COLO829 (cell line): Measurements from ENCODE around the gene GNB1L.
"Not testable (repeated sequence)": the region's sequence is repeated elsewhere in the genome, so short reads cannot be mapped to it uniquely, and the experiment has no call there.

Experiments
- DNase-seq: peaks from one replicate; pipeline ENCODE4 v3.0.0; 2012; ENCODE audit warnings: low spot score

The GNB1L gene

DNA sequence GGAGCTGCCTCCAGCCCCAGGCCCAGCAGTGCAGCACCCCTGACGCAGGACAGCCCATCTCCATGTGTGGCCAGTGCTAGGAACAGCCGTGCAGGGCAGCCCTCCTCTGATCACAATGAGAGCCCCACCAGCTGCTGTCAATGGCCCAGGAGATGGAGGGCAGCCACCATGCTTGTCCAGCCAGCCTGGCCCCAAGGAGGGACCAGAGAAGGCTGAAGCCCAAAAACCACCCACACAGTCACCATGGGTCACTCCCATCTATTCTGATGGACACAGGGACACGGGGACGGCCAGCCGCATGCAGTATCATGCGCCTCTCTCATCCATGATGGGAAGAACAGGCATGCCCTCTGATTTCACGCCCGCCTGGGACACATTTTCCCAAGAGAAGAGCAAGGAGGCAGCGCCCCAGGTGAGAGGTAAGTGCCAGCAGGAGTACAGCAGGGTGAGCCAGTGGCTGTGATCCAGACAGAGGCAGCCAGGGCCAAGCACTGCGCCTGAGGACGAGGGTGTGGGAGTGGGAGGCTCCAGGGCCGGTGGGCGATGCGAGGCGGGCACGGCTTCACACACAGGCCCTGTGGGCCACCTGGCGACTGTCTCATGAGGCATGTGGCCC lies 33.6 kb upstream of the GNB1L start:
- no peak for DNase-seq

DNA sequence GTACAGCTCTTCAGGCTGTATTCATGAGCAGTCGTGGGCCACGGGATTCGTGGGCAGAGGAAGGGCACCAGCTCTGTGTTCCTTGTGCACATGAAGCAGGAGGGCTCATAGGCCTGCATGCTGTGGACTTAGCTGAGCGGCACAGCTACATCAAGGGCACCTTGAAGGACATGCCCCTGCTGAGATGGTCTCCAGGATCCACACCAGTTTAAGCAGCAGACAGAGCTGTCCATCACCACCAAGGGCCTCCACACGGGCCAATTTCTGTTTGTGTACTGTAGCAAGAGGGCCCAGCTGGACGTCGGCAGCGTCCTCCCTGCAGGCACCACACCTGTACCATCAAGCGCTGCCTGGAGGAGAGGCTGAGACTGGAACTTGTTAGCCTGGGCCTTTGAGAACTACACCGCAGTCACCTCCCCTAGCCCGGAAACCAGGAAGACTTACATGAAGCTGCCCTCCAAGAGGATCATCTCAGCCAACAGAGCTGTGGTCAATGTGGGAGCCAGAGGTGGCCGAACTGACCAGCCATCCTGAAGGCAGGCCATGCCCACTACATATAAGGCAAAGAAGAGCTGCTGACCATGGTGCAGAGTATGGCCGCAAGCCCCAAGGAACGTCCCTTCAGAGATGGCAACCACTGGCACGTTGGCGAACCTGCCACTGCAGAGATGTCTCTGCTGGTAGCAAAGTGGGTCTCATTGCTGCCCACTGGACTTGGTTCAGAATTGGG lies 32.7 kb upstream of the GNB1L start:
- no peak for DNase-seq

DNA sequence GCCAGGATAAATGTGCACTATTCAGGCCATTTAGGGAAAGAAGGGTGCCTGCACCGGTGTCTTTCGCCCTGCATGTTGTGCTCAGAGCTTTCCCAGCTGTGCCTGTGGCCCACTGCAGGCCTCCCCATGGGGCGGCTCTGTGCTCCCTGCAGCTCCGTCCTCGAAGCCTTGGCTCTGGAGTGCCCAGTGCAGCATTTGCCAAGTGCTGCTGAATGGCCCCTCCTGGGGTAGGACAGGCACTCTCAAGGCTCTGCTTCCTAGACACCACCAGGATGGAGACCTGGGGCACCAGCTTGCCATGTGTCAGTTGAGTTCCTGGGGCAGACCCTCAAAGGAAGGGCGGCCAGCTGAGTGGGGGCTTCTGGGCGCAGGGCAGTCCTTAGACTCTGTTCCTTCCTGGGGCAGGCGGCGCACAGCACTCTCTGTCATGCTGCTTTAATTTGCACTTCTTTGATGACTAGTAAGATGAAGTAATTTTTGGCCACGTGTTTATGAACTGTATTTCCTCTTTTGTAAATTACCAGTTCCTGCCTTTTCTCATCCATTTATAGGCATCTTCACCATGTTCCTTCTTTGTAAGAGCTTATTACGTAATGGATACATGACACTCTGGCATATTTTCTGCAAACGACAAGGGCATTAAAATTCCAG lies 32.1 kb upstream of the GNB1L start:
- no peak for DNase-seq

DNA sequence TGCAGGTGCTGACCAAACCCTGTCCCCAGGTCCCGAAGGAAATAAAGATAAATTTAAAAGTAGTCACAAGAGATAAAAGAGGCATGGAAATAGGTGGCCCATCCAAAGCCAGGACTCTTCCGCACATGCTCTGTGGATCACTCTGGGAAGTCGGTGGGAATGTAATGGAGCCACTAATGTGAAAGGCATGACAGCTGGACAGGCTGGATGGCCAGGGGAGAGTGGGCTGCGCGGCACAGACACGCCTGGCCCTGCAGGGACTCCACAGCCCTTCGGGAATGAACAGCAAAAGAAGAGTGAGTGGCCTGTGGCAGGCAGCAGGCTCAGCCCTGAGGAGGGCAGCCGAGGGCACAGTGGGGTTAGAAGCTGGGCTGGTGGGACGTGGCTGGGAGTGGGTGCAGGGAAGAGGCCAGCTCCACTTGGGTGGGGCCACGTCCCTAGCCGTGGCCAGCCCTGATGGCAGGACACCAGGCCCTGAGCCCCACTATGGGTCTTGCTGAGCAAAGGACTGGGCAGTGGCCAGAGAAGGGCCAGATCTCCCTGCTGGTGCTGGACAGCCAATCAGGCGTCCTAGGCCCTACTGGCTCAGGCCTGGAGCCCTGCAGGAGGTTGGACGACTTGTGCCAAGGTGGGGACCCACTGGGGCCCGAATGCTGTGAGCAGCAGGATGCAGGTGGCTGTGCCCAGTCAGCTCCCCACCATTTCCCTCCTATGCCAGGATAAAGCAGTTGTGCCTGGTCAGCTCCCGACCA lies 31.3 kb upstream of the GNB1L start:
- DNase-seq: no peak

DNA sequence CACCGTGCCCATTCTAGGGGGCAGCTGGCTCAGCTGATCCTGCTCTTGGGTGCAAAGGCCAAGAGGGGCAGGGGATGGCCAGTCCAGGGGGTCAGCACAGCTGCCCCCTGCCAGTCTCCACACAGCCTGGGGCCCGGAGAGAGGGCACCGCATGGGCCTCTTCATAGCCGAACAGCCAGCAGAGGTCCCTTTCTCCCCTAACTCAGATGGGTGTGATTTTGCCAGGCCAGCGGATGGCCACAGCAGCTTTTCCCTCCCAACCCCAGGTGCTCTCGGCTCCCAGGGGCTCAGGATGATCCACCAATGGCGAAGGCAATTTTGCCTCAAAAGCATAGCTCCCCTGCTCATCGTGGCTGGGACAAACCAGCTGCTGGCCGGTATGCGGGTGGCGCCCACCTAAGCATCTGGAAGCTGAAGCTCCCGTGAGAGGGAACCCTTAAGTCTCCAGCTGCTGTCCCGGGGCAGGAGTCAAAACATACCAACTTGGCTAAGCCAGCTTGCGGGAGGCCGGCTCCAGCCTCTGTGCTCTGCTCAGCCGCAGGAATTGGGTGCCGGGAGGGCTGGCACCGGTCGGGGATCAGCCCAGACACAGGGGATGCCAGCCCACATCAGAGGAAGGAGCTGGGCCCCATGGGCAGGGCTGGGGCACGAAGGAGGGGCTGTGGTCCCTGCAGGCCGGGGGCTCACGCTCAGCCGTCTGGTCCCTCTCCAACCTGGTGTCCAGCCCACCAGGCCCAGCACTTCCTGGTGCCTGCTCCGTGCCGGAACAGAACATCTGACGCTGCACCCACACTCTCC lies 30.5 kb upstream of the GNB1L start:
- DNase-seq: no peak

DNA sequence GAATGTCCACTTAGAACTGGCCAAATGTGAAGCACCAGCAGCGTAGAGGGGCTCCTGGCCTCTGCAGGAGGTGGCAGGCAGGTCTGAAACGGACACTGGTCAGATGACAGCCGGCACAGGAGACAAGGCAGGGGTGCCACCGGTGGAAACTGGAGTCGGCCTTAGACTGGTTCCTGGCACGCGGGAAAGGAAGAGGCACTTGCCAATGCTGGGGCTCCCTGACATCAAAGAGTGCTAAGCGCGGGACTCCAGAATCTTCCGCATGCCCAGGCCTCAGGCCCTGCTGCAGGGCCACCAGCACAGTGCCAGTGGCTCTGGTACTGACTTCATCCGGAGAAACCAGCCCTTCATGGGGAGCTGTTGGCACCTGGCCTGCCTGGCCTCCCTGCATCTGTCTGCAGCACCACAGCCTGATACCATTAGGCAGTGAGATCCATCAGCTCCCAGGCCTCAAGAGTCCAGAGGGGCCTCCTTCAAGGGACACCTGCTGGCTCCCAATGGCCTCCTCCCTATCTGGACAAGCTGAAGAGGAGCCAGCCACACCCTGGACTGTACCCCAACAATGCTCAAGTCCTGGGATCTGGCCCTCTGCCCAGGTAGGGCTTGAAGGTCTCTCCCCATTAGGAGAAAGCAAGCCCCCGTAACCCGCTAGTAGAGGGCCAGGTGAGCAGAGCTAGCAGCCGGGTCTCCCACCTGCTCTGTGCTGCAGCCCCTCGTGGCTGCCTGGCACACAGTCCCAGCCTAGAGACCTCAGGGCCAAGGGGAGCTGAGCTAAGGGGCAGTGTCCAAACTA lies 29.7 kb upstream of the GNB1L start:
- no peak for DNase-seq

DNA sequence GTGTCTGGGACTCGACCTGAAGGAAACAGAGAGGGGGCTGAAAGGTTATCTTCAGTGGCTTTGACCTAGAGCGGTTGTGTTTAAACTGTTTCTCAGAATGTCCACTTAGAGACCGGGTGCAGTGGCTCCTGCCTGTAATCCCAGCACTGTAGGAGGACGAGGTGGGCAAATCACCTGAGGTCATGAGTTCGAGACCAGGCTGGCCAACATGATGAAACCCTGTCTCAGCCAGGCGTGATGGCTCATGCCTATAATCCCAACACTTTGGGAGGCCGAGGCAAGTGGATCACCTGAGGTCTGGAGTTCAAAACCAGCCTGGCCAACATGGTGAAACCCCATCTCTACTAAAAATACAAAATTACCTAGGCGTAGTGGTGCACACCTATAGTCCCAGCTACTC lies 28.8 kb upstream of the GNB1L start:
- not testable (repeated sequence) for DNase-seq

DNA sequence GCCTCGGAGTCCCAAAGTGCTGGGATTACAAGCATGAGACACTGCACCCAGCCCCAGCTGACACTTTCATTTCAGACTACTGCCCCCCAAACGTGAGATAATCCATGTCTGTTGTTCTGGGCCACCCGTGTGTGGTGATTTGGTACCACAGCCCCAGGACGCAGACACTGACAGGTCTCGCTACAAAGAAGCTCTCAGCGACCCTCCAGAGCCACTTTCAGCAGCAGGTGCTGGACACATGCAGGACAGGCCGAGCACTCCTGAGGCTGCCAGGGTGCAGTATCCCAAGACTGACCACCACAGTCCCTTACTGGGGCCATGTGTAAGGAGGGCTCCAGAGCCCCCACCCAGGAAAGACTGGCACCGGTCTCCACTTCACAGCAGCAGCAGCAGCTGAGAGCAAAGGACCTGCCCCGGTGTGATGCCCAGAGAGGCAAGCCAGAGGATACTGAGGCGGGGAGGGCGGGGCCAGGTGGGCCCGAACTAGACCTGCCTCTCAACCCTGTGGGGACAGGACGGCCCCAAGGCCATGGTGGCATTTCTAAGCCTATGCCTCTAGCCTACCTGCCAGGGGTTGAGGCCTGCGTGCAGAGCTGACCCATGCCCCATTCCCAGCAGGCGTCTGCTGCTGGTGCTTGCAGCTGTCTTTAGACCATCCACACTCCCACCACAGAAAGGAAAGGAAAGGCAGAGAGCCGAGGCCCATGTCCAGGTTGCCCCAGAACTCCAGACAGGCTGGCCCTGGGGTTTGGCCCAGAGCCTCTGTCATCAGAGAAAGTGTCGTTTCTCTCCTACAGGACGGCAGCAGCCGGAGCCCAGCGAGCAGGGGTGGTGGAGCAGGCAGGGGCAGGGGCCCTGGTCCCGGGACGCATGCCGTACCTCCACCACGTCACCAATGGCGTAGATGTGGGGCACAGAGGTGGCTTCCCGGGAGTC lies 28.0 kb upstream of the GNB1L start:
- no peak for DNase-seq

DNA sequence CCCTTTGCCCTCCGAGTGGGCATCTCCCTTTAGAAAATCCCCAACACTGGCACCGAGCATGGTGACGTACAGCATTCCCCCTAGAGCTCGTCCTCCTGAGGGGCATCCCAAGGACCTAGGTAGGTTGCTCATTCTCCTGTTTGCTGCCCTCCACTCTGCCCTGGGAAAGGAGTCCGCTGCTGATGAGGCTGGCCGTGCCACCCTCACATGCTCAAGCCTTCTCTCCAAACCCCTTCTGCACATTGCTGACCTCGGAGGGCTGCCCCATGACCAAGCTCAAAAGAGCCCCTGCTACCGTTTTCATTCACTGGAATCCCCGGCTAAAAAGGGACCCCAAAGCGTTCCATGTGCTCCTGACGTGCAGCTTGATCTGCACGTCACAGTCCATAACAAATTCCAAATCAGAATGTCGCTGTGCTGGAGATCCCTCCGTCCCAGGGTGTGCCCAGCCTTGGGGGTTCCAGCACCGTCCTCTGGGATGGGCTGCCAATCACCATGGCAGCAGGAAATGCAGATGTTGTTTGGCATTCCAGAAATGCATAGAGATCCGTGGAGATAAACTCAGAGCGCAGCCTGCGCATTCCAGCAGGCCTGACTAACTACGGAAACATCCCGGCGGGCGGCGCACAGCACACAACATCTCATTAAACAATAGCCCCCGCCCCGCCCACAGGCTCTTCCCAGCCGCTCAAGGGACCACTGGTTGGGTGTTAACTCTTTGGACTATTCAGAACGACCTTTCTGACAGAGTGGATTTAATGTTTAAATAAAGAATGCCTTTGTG lies 26.3 kb upstream of the GNB1L start:
- peak; percentile 99 for DNase-seq

DNA sequence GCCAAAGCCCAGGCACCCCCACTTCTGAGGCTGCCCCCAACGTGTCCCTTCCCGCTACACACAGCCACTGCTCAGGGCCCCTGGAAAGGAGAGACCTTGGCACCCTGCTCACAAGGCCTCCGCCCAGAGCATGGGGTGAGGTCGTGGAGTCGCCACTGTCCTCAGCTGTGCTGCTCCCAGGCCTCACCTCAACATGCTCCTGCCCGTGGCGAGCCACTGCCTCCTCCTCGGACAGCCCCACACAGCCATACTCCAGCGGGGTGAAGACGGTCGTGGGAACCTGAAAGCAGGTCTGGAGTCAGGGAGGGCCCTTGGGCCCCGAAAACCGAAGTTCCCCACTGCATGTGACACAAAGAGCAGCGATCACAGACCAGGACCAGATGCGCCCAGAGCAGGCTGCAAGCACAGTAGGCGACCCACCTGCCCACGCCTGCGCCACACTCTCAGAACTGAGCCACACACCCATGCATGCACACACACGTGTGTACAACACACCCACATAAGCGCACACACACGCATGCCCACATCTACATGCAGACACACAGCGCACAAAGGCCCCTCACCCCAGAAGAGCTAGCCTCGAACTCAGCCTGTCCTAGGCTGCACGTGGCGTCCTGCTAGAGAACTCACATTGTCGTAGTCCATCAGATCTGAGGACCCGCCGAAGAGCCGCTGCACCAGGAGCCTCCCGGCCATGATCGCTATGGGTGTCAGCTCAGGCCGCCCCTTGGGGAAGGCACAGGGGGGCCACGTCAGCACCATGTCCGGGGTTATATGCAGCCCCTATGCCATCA lies 25.5 kb upstream of the GNB1L start:
- DNase-seq: no peak

DNA sequence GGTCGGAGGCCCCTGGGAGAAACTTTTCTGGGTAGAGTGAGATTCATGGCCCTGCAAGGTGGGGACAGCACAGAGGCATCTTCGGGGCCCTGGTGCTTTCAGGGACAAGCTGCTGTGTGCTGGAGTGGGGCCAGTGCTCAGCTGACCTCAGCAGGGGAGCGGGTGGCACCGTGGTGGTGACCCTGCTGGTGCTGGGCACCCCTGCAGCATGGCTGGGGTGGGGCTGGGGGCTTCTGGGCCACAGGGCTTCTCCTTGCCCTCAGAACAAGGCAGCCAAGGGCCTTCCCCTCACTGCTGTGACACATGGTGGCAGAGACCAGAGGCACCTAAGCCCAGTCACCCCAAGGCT lies 24.9 kb upstream of the GNB1L start:
- DNase-seq: no peak

DNA sequence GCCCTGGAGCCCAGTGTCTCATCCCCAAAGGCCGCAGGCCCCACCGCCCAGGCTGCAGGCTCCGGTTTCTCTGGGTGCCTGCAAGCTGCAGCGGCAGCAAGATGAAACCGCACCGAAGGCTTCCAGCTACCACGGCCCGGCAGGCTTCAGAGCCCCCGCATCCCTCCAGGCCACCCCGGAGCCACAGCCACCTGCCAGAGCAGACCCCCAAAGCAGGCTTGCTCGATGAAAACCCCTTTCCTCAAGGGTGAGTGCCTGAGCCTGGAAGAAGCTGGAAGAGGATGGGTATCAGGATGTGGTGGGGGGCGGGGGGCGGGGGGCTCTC lies 24.5 kb upstream of the GNB1L start:
- DNase-seq: no peak

DNA sequence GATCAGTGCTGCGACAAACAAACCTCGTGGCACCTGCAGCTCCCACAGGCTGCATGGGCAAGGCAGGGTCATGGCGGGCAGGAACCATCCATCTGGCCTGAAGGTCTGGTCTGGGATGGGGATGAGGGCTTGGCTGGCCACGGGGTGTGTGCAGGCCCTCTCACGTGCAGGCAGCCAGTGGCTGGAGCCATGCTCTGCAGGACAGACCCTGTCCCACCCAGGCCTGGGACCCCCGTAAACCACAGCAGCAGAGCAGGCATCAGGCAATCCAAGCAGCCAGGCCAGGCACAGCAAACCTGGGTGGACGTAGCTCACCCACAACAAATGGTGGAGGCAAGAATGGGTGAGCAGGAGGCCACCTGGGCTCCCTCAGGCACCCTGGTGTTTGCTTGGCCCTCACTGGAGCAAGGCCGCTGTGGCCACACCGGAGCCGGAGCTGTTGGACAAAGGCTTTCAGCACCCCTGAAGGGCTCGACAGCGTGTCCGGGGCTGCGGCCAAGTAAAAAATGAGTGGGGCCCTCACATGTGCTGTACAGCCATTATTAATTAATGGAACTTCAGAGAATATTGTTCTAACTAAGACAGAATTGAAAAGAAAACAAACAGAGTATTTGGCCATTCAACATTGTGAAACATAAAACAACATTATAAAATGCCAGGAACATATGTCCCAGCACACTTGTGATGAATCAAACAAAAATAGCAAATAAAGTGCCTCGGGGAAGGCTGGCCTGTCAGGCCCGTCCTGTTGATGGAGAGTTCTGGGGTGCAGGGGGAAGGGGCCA lies 24.0 kb upstream of the GNB1L start:
- DNase-seq: no peak

DNA sequence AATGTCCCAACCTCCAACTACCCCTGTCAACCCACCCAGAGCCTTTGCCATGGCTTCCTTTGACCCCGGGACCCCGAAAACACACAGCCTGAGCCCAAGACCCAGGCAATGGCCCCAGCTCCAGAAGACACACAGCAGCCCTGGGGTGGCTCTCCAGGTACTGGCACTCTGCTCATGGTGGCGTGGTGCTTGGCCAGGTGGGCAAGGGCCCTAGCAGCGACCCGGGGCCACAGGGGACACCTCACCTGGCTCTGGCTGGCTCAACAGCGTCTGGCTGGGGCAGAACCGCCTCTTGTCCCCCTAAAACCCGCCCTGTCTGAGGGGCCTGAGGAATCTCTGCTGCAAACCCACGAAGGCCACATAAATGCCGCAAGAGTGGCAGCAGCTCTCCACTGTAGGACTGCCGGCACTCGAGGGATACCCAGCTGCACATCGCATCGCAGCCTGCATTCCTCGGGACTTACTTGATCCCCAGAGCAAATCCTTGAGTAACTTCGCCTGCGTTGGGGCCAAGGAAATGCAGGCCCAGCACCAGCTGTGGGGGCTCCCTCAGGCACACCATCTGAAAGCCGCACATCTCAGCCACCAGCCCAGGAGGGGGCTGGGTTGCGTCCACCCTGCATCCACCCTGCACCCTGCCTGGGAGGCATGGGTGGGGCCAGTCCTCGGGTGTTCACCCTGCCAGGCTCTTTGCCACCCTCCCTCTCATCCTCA lies 23.1 kb upstream of the GNB1L start:
- DNase-seq: no peak

DNA sequence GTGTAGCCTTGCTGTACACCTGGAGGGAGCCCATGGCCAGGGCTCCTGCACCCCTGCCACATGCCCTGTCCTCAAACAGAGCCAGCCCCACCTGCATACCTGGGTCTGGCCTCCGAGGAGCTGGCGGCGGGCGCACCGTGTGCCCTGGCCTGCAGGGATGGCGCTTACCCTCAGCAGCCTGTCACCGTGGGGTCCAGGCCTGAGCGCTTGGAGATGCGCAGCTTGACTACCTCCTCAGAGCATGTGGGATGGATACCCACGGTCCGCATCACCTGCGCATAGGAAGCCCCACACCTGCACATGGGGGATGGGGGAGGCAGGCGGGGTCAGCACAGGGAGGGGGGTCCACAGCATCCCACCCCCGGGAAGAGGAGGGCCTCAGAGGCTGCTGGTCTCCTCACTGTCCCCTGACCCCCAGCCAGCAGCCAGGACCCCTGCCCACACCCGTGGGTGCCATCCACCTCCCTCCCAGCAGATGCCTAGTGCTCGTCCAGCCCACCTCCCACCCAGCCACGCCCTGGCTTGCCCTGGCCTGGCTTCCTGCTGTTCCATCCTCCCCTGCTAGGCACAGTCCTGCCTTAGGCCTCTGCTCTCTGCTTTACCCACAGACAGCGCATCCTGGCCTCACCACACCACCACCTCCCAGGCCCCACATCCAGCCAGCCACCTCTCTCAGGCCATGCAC lies 22.4 kb upstream of the GNB1L start:
- no peak for DNase-seq

DNA sequence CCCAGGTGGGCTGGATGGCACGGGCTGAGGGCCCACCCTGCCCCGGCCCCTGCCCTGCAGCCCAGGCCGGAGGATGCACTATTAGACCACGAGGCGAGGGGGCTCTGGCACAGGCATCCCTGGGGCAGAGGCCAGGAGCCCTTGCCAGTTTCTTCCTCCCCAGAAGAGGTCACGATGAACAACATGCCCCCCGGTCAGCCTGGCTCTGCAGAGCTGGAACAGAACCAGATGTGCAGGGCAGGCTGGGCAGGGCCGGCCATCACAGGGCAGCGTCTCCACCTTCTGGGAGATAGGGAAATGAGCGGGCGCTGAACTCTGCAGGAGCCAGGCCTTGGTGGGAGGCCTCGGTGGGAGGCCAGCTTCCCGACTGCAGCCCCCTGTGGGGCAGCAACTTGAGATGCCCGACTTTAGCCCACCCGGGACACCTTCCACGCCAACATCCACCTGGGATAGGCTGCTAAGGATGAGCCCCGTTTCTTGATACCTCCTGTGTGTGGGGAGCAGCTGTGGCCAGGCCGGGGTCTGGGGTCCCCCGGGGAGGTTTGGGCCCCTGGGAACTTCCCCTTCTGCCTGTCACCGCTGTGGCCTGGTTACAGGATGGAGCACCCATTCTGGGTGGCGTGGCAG lies 21.8 kb upstream of the GNB1L start:
- DNase-seq: no peak
